Calu3 (cell line): ENCODE measurements around the gene ASCC2. TPM values are rescaled to one million over a fixed set of nuclear protein-coding genes. Genes with fewer than 3 reads are reported as not detected.
"Not testable (repeated sequence)": the region's sequence is repeated elsewhere in the genome, so short reads cannot be mapped to it uniquely, and the experiment has no call there.

Experiments
- BruUV-seq: library from RNA; stranded (reverse); fragments of 400-500 nt; replicated peaks from 2 replicates; lab custom pipeline; 2021; lab: Mats Ljungman, UMichigan
- CTCF ChIA-PET: fragments of 300-600 bp; sonication (Branson Sonifier 250); formaldehyde crosslinking; loops from one replicate; lab custom pipeline; 2022; ENCODE audit warnings: antibody characterized with exemption; lab: Charles Lee
- DNase-seq: peaks from one replicate; pipeline ENCODE4 v3.0.0; 2022
- H3K27ac Mint-ChIP-seq: one replicate; pipeline ENCODE4 v1.8.0; 2022; ENCODE audit warnings: mixed read lengths; ENCODE audit not compliant: unreplicated experiment
- H3K27me3 Mint-ChIP-seq: one replicate; pipeline ENCODE4 v1.8.0; 2022; ENCODE audit warnings: mixed read lengths; ENCODE audit not compliant: unreplicated experiment
- H3K36me3 Mint-ChIP-seq: one replicate; pipeline ENCODE4 v1.8.0; 2022; ENCODE audit warnings: mild to moderate bottlenecking, moderate library complexity, mixed read lengths; ENCODE audit not compliant: insufficient read depth, unreplicated experiment
- H3K4me1 Mint-ChIP-seq: one replicate; pipeline ENCODE4 v1.8.0; 2022; ENCODE audit warnings: mild to moderate bottlenecking, low read depth, mixed read lengths; ENCODE audit not compliant: unreplicated experiment
- H3K4me3 Mint-ChIP-seq: one replicate; pipeline ENCODE4 v1.8.0; 2022; ENCODE audit warnings: mild to moderate bottlenecking, low read depth, moderate library complexity, mixed read lengths; ENCODE audit not compliant: unreplicated experiment
- H3K9me3 Mint-ChIP-seq: one replicate; pipeline ENCODE4 v1.8.0; 2022; ENCODE audit warnings: low read depth, mixed read lengths; ENCODE audit not compliant: unreplicated experiment
- CTCF ChIP-seq: fragments of 200-600 bp; IDR thresholded peaks from one replicate; pipeline ENCODE4 v1.8.0; 2022; ENCODE audit warnings: antibody characterized with exemption; ENCODE audit not compliant: unreplicated experiment
- intact Hi-C: fragments of 100-400 bp; cut with micrococcal nuclease; formaldehyde crosslinking; loops from one replicate; pipeline ENCODE4 v1.10.0; 2022; ENCODE audit not compliant: unreplicated experiment
- total RNA-seq: library from RNA; stranded (reverse); gene quantifications from 2 replicates; pipeline ENCODE4 v1.2.3, GENCODE V29; 2022

The ASCC2 gene
- total RNA-seq, 1 experiment from 2014 or later = 62.6 TPM

GRCh38 chr22:29839039-29839438 is 965 bp upstream of the ASCC2 start:
- BruUV-seq = no TSS peak
- no peak for TF ChIP-seq CTCF
- Mint-ChIP-seq H3K27me3 (no peaks in the 10 kb centered on the region), H3K4me1 (peaks cover 31% of the 10 kb centered on the region), H3K4me3 (peak overlapping the region; percentile 81), H3K36me3 (peaks cover 30% of the 10 kb centered on the region), H3K27ac (peak overlapping the region; percentile 70), H3K9me3 (no peaks in the 10 kb centered on the region)
- CTCF ChIA-PET = no interaction called here
- intact Hi-C loops = no loop called here
- DNase-seq = no peak

GRCh38 chr22:29838599-29838956 is 504 bp upstream of the ASCC2 start:
- no peaks in the 10 kb centered on the region for H3K27me3 Mint-ChIP-seq
- CTCF ChIA-PET = interaction anchor here (1.7 kb wide), 1 partner anchor 167 kb away, joined by 5 read pairs; no protein-coding TSS in a partner anchor
- intact Hi-C loops = no loop called here
- H3K4me3 Mint-ChIP-seq = peak overlapping the region; percentile 81
- DNase-seq = no peak
- peak overlapping the region; percentile 70 for H3K27ac Mint-ChIP-seq
- H3K9me3 Mint-ChIP-seq = no peaks in the 10 kb centered on the region
- peaks cover 31% of the 10 kb centered on the region for H3K4me1 Mint-ChIP-seq
- TF ChIP-seq CTCF = no peak
- no TSS peak for BruUV-seq
- peaks cover 32% of the 10 kb centered on the region for H3K36me3 Mint-ChIP-seq

GRCh38 chr22:29836791-29837370 is 1.2 kb downstream of the ASCC2 start:
- DNase-seq, H3K9me3 Mint-ChIP-seq, H3K27ac Mint-ChIP-seq, intact Hi-C loops, H3K27me3 Mint-ChIP-seq, BruUV-seq: not testable (repeated sequence)
- Mint-ChIP-seq H3K4me1 (peaks cover 22% of the 10 kb centered on the region), H3K36me3 (peaks cover 40% of the 10 kb centered on the region), H3K4me3 (peak overlapping the region; percentile 81)
- CTCF ChIA-PET = interaction anchor here (0.9 to 1.7 kb wide), 3 partner anchors 8 to 168 kb away, joined by 3 to 5 read pairs (median 3); partner anchors contain the start of gene MTMR3

- no peak overlapping the region for H3K27ac Mint-ChIP-seq
Measured at GRCh38 chr22:29834046-29834445, 4.0 kb downstream of the ASCC2 start.

More at GRCh38 chr22:29834046-29834445, 4.0 kb downstream of the ASCC2 start:
- Mint-ChIP-seq H3K4me1 (peaks cover 19% of the 10 kb centered on the region), H3K27me3 (no peaks in the 10 kb centered on the region), H3K4me3 (no peak overlapping the region), H3K36me3 (peaks cover 40% of the 10 kb centered on the region), H3K9me3 (no peaks in the 10 kb centered on the region)
- no TSS peak for BruUV-seq
- no peak for TF ChIP-seq CTCF
- intact Hi-C loops = no loop called here
- CTCF ChIA-PET = no interaction called here
- no peak for DNase-seq
